Measurements from ENCODE around the gene SGCA. TPM values are rescaled to one million over a fixed set of nuclear protein-coding genes. Genes with fewer than 3 reads are reported as not detected.

The SGCA gene
- total RNA-seq, 1 experiment from 2014 or later = not detected

DNA sequence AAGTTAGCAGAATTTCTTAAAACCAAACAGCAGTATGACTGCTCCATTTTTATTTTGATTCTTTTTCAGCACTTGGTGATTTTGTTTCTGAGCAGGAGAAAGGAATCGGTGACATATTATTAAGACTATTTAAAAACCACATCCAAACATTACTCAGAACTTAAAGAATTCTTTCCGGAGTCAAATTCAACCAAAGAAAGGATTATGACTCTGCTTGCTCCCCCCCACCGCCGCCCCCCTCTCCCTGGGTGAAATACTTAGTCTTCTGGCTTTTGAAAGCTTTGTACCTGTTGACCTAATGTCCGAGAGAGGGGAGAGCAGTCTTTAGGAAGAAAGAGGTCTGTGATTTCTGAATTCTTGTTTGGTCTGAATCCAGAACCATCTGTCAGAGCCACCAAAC, 53.5 kb downstream of the SGCA start:
- DNase-seq (ENCODE audit: extremely low read depth, low read depth) = no peak

GRCh38 chr17:50219939-50220465, 54.2 kb downstream of the SGCA start:
- no peak for DNase-seq (ENCODE audit: extremely low read depth, low read depth)

DNA sequence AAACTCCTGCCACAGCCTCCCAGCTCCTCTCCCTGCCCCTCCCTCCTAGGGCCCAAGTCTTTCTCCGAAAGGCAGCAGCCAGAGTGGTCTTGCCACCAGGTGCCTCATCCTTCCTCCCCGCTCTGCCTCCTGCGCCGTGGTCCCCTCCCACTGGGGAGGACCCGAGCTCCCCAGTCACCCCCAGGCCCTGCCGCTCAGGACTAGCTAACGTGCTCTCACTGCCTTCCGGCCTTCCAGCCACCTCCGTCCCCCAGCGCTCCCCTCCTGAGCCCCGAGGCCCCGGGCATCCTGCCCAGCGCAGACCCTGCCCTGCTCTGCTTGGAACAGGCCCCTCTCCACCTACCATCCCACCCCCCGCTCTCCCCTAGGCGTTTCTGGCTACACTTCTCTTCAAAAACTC, 55.0 kb downstream of the SGCA start:
- DNase-seq (ENCODE audit: extremely low read depth, low read depth) = no peak

DNA sequence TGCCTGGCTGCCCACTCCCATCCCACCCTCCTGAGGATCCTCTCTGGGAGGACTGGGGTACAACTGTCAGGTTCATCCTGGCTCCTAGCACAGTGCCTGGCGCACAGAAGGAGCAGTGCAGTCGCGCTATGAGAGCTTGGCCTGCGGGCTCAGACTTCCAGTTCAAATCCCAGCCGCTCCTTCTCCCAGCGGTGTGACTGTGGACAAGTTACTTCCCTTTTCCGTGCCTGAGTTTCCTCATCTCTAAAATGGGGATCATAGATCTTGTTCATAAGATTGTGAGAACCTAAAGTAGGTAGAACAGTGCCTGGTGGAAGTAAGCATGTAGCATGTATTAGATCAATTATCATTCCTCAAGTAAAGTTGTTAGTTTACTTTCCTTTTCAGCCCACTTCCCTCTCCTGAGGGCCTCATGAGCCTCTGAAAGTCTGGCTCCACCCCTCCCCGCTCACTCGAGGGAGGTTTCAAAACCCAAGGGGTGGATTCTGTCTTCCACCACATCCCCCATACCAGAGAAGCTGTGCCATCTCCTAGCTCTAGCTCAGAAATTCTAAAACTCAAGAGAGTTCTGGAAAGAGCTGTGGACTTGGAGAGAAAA, 55.6 kb downstream of the SGCA start:
- DNase-seq (ENCODE audit: extremely low read depth, low read depth) = no peak

DNA sequence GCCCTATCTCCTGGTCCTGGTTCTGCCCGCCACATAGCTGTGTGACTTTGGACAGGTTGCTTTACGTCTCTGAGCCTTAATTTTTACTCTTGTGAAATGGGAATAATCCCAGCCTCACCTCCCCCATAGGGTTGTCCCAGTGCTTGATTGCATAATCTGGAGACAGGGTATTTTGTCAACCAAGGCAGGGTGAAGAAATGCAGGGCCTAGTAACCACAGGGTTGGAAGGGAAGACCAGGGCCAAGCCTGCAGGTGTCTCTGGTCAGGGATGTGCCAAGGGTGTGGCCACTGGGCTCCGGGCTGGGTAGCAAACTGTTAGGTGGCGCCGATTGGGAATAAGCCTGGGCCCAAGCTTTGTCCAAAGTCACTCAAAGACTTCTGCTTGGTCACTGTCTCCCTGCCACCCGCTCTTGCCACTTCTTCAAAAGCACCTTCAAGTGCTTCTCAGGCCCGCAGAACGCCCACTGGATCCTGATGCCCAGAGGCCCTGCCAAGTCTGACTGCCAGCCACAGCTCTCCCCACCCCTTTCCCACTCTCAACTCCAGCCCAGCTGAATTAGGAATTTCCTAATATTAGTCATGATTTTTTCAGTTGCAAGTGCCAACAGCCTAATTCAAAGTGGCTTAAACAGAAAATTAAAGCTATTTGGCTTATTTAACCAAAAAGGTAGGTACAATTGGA, 56.2 kb downstream of the SGCA start:
- no peak for DNase-seq (ENCODE audit: extremely low read depth, low read depth)

DNA sequence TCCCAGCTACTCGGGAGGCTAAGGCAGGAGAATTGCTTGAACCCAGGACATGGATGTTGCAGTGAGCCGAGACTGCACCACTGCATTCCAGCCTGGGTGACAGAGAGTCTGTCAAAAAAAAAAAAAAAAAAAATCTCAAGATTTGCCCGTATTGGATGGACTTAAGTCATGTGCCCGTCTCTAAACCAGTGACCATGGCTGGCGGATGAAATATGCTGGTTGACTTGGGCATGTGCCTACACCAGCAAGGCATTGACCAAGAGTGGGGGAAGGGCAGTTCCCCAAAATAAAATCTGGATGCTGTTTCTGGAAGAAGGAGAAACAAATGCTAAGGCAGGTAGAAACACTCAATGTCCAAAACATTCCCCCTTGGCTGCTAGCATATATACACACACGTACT, 57.1 kb downstream of the SGCA start:
- no peak for DNase-seq (ENCODE audit: extremely low read depth, low read depth)

Other genes with a start within 250 kb of the SGCA start
- gene DLX4, start 196.8 kb upstream of the SGCA start, total RNA-seq (2014; rRNA removed; shearing (Covaris generic)) = 0.12 and 0.54 TPM in 2 replicates
- not detected in 2 replicates for gene DLX3, start 170.8 kb upstream of the SGCA start, total RNA-seq (2014; rRNA removed; shearing (Covaris generic))
- 19.5 and 23.3 TPM in 2 replicates for gene ITGA3, start 109.9 kb upstream of the SGCA start, total RNA-seq (2014; rRNA removed; shearing (Covaris generic))
- gene PDK2, start 70.7 kb upstream of the SGCA start, total RNA-seq (2014; rRNA removed; shearing (Covaris generic)) = 3.9 and 4.4 TPM in 2 replicates
- gene SAMD14, start 35.8 kb upstream of the SGCA start, total RNA-seq (2014; rRNA removed; shearing (Covaris generic)) = not detected in 2 replicates
- 38.9 and 40.6 TPM in 2 replicates for gene PPP1R9B, start 15.3 kb upstream of the SGCA start, total RNA-seq (2014; rRNA removed; shearing (Covaris generic))
- 0.66 and 1.2 TPM in 2 replicates for gene COL1A1, start 35.6 kb downstream of the SGCA start, total RNA-seq (2014; rRNA removed; shearing (Covaris generic))
- 0.52 and 1.4 TPM in 2 replicates for gene TMEM92, start 108.5 kb downstream of the SGCA start, total RNA-seq (2014; rRNA removed; shearing (Covaris generic))
- 19.6 and 21.0 TPM in 2 replicates for gene XYLT2, start 180.1 kb downstream of the SGCA start, total RNA-seq (2014; rRNA removed; shearing (Covaris generic))
- gene MRPL27, start 207.2 kb downstream of the SGCA start, total RNA-seq (2014; rRNA removed; shearing (Covaris generic)) = 61.6 and 66.7 TPM in 2 replicates
- 8.4 and 14.1 TPM in 2 replicates for gene EME1, start 207.2 kb downstream of the SGCA start, total RNA-seq (2014; rRNA removed; shearing (Covaris generic))
- 165 and 175 TPM in 2 replicates for gene LRRC59, start 231.5 kb downstream of the SGCA start, total RNA-seq (2014; rRNA removed; shearing (Covaris generic))